HL-60/S4 treated with phorbol 12-myristate 13-acetate at 8.2 ng/mL for 4 days and 3 days (cell line): ENCODE results near the gene OBSCN.
"Not testable (repeated sequence)": the region's sequence is repeated elsewhere in the genome, so short reads cannot be mapped to it uniquely, and the experiment has no call there.

Source experiments
- in situ Hi-C: fragments of 300-500 bp; cut with MboI; formaldehyde crosslinking; loops from 2 replicates; pipeline ENCODE4 v1.15.0; 2022; ENCODE audit warnings: low sequenced_read_pairs

Gene OBSCN

GRCh38 chr1:228211531-228212414 is 3.9 kb downstream of the OBSCN start:
- in situ Hi-C loops, result no loop called here

GRCh38 chr1:228212415-228212965 is 4.6 kb downstream of the OBSCN start:
- in situ Hi-C loops, result no loop called here

DNA sequence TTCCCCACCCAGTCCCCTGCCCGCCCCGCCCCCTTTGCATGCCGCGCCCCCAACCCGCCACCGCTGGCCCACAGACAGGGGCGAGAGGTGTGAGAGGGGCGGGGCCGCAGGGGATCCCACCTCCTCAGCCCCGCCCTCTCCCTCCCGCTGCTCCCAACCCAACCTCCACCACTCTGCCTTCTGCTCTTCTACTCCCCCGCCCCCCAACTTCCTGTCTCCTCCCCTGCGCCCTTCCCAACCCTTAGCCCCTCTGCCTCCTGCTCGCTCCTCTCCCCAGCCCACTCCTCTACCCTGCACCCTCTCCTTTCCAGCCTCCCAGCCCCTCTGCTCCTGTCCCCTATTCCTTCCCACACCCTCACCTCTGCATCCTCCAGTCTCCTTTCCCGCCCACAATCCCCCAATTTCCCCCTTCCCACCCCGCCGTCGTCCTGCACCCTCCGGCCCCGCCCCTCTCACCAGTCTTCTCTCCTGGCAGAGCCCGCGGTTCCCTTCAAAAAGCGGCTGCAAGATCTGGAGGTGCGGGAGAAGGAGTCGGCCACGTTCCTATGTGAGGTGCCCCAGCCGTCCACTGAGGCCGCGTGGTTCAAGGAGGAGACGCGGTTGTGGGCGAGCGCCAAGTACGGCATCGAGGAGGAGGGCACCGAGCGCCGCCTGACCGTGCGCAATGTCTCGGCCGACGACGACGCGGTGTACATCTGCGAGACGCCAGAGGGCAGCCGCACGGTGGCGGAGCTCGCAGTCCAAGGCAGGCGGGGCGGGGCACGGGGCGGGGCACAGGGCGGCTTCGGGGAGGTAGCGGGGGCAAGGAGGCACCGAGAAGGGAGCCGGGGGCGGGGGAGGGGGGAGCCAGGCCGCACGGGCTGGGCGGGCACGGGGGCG is 5.4 kb downstream of the OBSCN start:
- in situ Hi-C loops, result no loop called here

DNA sequence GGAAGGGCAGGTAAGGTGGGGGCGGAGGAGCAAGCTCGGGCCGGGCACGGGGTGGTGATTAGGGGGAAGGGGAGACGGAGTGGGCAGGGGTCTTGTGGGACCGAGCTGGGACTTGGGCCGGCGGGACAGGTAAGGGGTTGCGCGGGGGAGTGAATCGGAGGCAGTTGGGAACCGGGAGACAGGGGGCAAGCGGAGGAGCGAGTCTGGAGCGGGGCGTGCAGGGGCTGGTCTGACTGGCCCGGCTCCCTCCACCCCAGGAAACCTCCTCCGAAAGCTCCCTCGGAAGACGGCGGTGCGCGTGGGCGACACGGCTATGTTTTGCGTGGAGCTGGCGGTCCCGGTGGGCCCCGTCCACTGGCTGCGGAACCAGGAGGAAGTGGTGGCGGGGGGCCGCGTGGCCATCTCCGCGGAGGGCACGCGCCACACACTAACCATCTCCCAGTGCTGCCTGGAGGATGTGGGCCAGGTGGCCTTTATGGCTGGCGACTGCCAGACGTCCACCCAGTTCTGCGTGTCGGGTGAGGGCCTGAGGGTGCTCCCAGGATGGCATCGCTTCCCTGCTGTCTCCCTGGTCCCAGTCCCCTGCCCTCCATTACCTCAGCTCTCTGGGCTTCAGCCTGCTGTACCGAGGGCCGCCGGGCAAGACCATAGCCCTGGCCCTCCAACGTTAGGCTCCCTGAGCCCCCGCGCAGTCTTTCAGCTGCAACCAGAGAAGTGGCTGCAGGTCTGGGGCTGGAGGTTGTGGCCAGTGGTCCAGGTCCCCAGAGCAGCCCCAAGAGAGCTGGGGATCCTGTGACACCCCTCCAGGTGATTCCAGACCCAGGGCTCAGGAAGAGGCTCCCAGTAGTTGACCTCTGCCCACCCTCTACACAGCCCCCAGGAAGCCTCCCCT is 6.3 kb downstream of the OBSCN start:
- in situ Hi-C loops, result no loop called here

GRCh38 chr1:228214921-228215662 is 7.2 kb downstream of the OBSCN start:
- in situ Hi-C loops, result no loop called here

DNA sequence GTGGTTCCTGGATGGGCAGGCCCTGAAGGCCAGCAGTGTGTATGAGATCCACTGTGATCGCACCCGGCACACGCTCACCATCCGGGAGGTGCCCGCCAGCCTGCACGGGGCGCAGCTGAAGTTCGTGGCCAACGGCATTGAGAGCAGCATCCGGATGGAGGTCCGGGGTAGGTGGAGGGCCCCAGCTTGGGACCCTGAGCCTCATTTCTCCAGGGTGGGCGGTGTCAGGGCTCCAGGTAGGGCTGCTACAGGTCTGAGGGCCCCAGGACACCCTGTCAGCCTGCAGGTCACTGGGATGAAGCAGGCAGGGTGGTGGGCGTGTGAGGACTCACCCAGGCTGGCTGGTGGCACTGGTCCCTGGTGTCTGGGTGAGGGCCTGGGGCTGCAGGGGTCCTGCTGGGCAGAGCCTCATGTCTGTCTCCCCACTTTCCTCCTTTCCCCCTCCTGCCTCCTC is 7.8 kb downstream of the OBSCN start:
- in situ Hi-C loops, result no loop called here

DNA sequence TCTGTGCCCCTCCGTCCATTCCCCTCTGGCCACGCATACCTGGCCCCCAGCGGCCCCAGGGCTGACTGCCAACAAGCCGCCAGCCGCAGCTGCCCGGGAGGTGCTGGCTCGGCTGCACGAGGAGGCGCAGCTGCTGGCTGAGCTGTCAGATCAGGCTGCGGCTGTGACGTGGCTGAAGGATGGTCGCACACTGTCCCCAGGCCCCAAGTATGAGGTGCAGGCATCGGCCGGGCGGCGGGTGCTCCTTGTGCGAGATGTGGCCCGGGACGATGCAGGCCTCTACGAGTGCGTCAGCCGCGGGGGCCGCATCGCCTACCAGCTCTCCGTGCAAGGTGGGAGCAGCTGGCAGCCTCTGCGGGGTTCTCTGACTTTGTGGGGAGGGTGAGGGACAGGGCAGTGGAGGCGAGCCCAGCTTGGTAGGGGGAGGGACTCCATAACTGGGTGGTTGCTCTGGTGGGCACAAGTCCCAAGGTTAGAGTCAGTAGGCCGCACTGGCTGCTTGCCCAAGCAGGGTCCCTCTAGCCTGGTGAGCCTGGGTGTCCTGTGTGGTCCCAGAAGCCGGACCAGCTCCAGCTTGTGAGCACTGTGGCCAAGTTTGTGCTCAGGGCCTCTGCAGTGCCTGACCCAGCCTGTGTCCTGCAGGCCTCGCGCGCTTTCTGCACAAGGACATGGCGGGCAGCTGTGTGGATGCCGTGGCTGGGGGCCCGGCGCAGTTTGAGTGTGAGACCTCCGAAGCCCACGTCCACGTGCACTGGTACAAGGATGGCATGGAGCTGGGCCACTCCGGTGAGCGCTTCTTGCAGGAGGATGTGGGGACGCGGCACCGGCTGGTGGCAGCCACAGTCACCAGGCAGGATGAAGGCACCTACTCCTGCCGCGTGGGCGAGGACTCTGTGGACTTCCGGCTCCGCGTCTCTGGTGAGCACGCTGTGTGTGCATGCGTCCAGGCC is 8.8 kb downstream of the OBSCN start:
- in situ Hi-C loops, result no loop called here

- in situ Hi-C loops, result no loop called here
Measured at GRCh38 chr1:228217551-228218344, 9.9 kb downstream of the OBSCN start.

- in situ Hi-C loops, result no loop called here
Measured at GRCh38 chr1:228218513-228219244, 10.8 kb downstream of the OBSCN start.

- in situ Hi-C loops, result no loop called here
Measured at GRCh38 chr1:228219245-228219961, 11.6 kb downstream of the OBSCN start.

DNA sequence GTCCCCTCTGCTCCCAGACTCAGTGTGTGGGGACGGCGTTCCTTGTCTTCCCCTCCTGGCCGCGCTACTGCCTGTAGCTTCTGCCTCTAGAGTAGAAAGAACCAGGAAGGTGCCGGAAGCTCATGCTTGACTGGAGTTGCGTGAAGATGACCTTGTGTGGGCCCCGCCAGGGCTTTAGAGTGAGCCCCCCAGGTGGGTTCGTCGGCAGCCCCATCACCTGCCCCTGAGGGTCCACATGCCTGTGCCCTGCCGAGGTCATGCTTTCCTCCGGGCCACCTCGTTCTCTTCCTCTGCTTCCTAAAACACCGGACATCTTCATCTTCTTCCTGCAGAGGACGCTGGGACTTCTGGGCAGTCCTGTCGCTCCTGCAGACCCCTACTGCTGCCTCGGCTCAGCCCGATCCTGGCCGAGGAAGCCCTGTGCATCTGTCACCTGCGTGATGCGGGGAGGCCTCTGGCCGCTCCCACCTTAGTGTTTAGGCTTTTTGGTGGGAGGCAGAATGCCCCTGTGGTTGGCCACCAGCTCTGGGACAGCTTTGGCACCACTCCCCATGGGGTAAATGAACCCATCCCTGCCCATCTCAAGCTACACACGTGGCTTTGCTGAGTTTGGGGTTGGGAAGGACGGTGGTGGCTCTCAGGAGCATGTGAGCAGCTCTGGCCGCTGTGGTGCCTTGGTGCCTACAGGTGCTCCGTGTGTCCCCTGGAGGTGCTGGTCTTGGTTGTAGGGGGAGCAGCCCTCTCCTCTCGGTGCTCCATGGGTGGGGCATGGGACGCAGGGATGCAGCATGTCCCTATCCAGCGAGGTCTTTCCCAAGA is 12.3 kb downstream of the OBSCN start:
- in situ Hi-C loops, result no loop called here

- in situ Hi-C loops, result not testable (repeated sequence)
Measured at GRCh38 chr1:228221097-228221496, 13.3 kb downstream of the OBSCN start.

DNA sequence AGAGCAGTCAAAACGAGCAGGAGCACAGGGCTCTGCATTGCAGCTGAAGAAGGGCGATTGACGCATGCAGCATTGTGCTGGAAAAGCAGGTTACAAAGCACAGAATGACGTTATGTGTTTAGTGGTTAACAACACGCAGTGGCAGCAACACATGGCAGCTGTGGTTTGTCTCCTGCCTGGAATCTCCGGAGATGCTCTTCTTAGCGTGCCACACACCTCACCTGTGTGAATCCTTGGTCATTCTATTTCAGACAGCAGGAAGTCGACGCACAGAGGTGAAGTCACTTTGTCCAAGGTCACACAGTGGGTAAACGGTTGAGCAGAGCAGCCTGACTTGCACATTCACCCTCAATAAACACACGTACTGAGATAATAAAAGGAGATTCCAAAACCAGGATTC is 14.7 kb downstream of the OBSCN start:
- in situ Hi-C loops, result no loop called here

GRCh38 chr1:228224198-228225164 is 16.6 kb downstream of the OBSCN start:
- in situ Hi-C loops, result no loop called here
